Measurements from ENCODE around the gene NR3C2.

Gene NR3C2

DNA sequence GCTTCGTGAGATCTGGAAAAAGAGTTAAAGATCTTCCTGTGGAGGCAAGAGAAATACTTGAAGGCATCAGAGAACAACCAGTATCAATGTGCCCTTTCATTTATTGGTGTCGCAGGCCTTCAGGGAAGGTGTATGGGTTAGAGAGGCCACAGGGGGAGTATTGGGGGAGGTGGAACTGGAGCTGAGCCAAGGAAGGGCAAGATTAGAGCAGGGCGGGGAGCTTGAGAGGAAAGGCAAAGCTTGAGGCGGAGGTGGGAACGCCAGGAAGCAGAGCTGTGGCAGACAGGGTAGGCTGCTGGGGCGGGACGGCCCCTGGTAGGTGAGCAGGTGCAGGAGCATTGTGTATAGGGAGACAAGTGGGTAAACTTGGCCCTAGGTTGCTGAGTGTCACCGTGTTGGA, 380.4 kb downstream of the NR3C2 start:
- peaks cover 23% of the 10 kb centered on the region; the same call in 1 of the 2 replicates for H3K79me2 ChIP-seq (ENCODE audit: low read length)
- 0 out of 2 replicates have a peak, but pooled peaks cover 3% of the 10 kb centered on the region for H3K36me3 ChIP-seq (replicated peaks; ENCODE audit: insufficient read depth, low read length)
- H3K4me2 ChIP-seq (ENCODE audit: low read depth, low read length), result no peak overlapping the region
- no peaks in the 10 kb centered on the region for H3K9me3 ChIP-seq (replicated peaks; ENCODE audit: insufficient read depth, low read length)
- no peaks in the 10 kb centered on the region for H3K9me2 ChIP-seq (replicated peaks; ENCODE audit: insufficient read depth, low read length)
- H4K20me1 ChIP-seq (ENCODE audit: insufficient read depth, low read length), result no peaks in the 10 kb centered on the region
- TF ChIP-seq, protein P1, sequence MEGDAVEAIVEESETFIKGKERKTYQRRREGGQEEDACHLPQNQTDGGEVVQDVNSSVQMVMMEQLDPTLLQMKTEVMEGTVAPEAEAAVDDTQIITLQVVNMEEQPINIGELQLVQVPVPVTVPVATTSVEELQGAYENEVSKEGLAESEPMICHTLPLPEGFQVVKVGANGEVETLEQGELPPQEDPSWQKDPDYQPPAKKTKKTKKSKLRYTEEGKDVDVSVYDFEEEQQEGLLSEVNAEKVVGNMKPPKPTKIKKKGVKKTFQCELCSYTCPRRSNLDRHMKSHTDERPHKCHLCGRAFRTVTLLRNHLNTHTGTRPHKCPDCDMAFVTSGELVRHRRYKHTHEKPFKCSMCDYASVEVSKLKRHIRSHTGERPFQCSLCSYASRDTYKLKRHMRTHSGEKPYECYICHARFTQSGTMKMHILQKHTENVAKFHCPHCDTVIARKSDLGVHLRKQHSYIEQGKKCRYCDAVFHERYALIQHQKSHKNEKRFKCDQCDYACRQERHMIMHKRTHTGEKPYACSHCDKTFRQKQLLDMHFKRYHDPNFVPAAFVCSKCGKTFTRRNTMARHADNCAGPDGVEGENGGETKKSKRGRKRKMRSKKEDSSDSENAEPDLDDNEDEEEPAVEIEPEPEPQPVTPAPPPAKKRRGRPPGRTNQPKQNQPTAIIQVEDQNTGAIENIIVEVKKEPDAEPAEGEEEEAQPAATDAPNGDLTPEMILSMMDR (IDR thresholded peaks at IDR 0.05; ENCODE audit: low read length), result no peak
- TF ChIP-seq EZH2 (optimal IDR thresholded peaks at IDR 0.05; ENCODE audit: low read depth, low read length), result no peak
- no peak for TF ChIP-seq EZH2phosphoT487 (IDR thresholded peaks at IDR 0.05; ENCODE audit: low read length)
- H3K4me1 ChIP-seq (ENCODE audit: low read length), result peaks cover 4% of the 10 kb centered on the region; the same call in 1 of the 2 replicates
- H3K4me3 ChIP-seq (ENCODE audit: low read length), result no peak overlapping the region
- H2AFZ ChIP-seq (ENCODE audit: low read length), result no peak overlapping the region
- H3K9ac ChIP-seq (ENCODE audit: low read length), result no peak overlapping the region
- no peak for DNase-seq
- no peak overlapping the region for H3K27ac ChIP-seq (ENCODE audit: low read length)
- H3K27me3 ChIP-seq (replicated peaks; ENCODE audit: insufficient read depth, low read length), result no peaks in the 10 kb centered on the region
- H3F3A ChIP-seq (ENCODE audit: insufficient read depth, low read length), result no peaks in the 10 kb centered on the region

DNA sequence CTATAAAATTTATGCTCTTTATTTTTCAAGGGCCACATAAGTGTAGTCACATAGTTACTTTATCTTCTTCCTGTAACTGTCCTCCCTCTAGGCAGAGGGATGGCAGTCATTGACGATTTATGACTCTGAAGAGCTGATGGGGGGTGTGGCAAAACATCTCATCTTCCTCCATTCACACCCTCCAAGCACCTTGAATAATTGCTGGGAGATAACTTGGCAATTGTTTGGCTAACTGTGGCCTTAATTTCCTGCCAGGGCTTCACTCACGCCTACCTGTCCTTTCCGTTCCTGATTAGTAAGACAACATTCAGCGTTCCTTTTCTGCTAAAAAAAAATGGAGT, 381.1 kb downstream of the NR3C2 start:
- no peaks in the 10 kb centered on the region for H3F3A ChIP-seq (ENCODE audit: insufficient read depth, low read length)
- H3K9me2 ChIP-seq (replicated peaks; ENCODE audit: insufficient read depth, low read length), result no peaks in the 10 kb centered on the region
- H3K4me1 ChIP-seq (ENCODE audit: low read length), result peaks cover 8% of the 10 kb centered on the region; the same call in 1 of the 2 replicates
- H3K9ac ChIP-seq (ENCODE audit: low read length), result no peak overlapping the region
- TF ChIP-seq EZH2 (optimal IDR thresholded peaks at IDR 0.05; ENCODE audit: low read depth, low read length), result no peak
- TF ChIP-seq EZH2phosphoT487 (IDR thresholded peaks at IDR 0.05; ENCODE audit: low read length), result no peak
- H3K4me3 ChIP-seq (ENCODE audit: low read length), result no peak overlapping the region
- H4K20me1 ChIP-seq (ENCODE audit: insufficient read depth, low read length), result no peaks in the 10 kb centered on the region
- peaks cover 19% of the 10 kb centered on the region; the same call in 1 of the 2 replicates for H3K79me2 ChIP-seq (ENCODE audit: low read length)
- no peaks in the 10 kb centered on the region for H3K27me3 ChIP-seq (replicated peaks; ENCODE audit: insufficient read depth, low read length)
- DNase-seq, result no peak
- no peaks in the 10 kb centered on the region for H3K9me3 ChIP-seq (replicated peaks; ENCODE audit: insufficient read depth, low read length)
- H3K36me3 ChIP-seq (replicated peaks; ENCODE audit: insufficient read depth, low read length), result 0 out of 2 replicates have a peak, but pooled peaks cover 3% of the 10 kb centered on the region
- H3K27ac ChIP-seq (ENCODE audit: low read length), result no peak overlapping the region
- H3K4me2 ChIP-seq (ENCODE audit: low read depth, low read length), result no peak overlapping the region
- H2AFZ ChIP-seq (ENCODE audit: low read length), result no peak overlapping the region

DNA sequence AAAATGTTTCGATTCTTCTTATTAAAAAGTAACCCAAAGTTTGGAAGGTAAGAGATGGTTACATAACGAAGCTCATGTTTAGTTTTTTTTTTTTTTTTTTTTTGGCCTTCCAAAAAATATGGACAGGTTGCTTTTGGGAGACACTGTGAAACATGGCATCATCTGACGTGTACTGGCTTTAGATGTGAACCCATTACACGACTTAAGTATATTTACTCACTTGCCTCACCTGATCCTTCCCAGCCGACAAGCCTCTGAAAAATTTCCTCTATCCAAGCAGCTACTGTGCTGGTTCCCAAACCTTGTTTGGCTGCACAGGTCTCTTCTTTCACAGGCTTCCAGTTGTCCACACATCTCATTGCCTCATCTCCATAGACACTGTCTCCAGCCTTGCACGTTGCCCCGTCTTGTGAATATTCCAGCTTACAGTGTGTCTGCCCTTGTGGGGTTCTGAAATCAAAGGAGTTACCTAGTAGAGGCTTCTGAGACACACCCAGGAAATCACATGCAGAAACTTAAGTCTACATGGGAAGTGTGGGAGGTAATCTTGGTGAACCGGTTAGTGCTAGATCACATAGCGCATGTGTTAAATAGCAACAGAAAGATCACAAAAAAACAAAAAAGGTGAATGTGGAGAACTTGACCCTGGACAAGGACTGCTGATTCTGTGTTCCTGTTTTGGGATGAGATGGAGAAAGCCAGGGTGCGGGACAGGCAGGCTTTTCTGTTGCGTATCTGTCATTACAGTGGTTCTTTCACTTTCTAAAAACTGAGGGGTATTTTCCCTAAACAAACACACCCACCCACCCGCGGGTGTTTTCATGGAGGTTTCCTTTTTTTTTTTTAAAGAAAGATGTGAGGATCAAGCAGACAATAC, 381.7 kb downstream of the NR3C2 start:
- Histone ChIP-seq H3K9me2 (replicated peaks; ENCODE audit: insufficient read depth, low read length) (no peaks in the 10 kb centered on the region), H3K9ac (ENCODE audit: low read length) (no peak overlapping the region), H3K4me1 (ENCODE audit: low read length) (peaks cover 8% of the 10 kb centered on the region; the same call in 1 of the 2 replicates), H3K79me2 (ENCODE audit: low read length) (peaks cover 19% of the 10 kb centered on the region; the same call in 1 of the 2 replicates), H3K4me3 (ENCODE audit: low read length) (no peak overlapping the region), H3F3A (ENCODE audit: insufficient read depth, low read length) (no peaks in the 10 kb centered on the region), H2AFZ (ENCODE audit: low read length) (no peak overlapping the region), H4K20me1 (ENCODE audit: insufficient read depth, low read length) (no peaks in the 10 kb centered on the region), H3K9me3 (replicated peaks; ENCODE audit: insufficient read depth, low read length) (no peaks in the 10 kb centered on the region), H3K27me3 (replicated peaks; ENCODE audit: insufficient read depth, low read length) (no peaks in the 10 kb centered on the region), H3K27ac (ENCODE audit: low read length) (no peak overlapping the region), H3K4me2 (ENCODE audit: low read depth, low read length) (no peak overlapping the region), H3K36me3 (replicated peaks; ENCODE audit: insufficient read depth, low read length) (0 out of 2 replicates have a peak, but pooled peaks cover 3% of the 10 kb centered on the region)
- no peak for DNase-seq
- TF ChIP-seq, protein P1 (IDR thresholded peaks at IDR 0.05; ENCODE audit: low read length), result no peak
- no peak for TF ChIP-seq EZH2 (optimal IDR thresholded peaks at IDR 0.05; ENCODE audit: low read depth, low read length)
- TF ChIP-seq EZH2phosphoT487 (IDR thresholded peaks at IDR 0.05; ENCODE audit: low read length), result no peak
